Skeletal muscle tissue (tissue), 4 donors: ENCODE results near the gene PLAAT2. TPM values are rescaled to one million over a fixed set of nuclear protein-coding genes. Genes with fewer than 3 reads are reported as not detected.

Experiments used
- H3K27ac ChIP-seq: one replicate; pipeline ENCODE4 v1.7.0; 2013; ENCODE audit warnings: mild to moderate bottlenecking, low read depth, low read length, inconsistent platforms
- H3K27me3 ChIP-seq, 3 donors: one replicate each; pipeline ENCODE4 v1.7.0; 2013; ENCODE audit warnings: low read length in 3 of 3; ENCODE audit not compliant: control insufficient read depth in 3 of 3, insufficient read depth in 3 of 3
- H3K36me3 ChIP-seq, 3 donors: one replicate each; pipeline ENCODE4 v1.7.0; 2013; ENCODE audit warnings: low read length in 3 of 3; ENCODE audit not compliant: control insufficient read depth in 3 of 3, insufficient read depth in 3 of 3
- H3K4me1 ChIP-seq, 3 donors: one replicate each; pipeline ENCODE4 v1.7.0; 2013; ENCODE audit warnings: low read length in 3 of 3, mild to moderate bottlenecking in 3 of 3; ENCODE audit not compliant: control insufficient read depth in 3 of 3, insufficient read depth in 3 of 3
- H3K4me3 ChIP-seq, 3 donors: one replicate each; pipeline ENCODE4 v1.7.0; 2013; ENCODE audit warnings: low read length in 3 of 3
- H3K9ac ChIP-seq, 3 donors: one replicate each; pipeline ENCODE4 v1.7.0; 2013; ENCODE audit warnings: low read length in 3 of 3, mild to moderate bottlenecking in 3 of 3, moderate library complexity in 2 of 3, low read depth in 1 of 3
- H3K9me3 ChIP-seq, 3 donors: one replicate each; pipeline ENCODE4 v1.7.0; 2013; ENCODE audit warnings: low read length in 3 of 3; ENCODE audit not compliant: control insufficient read depth in 3 of 3
- total RNA-seq: library from RNA; depleted of rRNA; stranded (reverse); fragments of >200 nt; gene quantifications from one replicate; pipeline ENCODE4 v1.2.3, GENCODE V29; 2014
- donor health status: Osteomylitis.

PLAAT2 gene
- total RNA-seq, 1 donor from 2014 or later: not detected

DNA sequence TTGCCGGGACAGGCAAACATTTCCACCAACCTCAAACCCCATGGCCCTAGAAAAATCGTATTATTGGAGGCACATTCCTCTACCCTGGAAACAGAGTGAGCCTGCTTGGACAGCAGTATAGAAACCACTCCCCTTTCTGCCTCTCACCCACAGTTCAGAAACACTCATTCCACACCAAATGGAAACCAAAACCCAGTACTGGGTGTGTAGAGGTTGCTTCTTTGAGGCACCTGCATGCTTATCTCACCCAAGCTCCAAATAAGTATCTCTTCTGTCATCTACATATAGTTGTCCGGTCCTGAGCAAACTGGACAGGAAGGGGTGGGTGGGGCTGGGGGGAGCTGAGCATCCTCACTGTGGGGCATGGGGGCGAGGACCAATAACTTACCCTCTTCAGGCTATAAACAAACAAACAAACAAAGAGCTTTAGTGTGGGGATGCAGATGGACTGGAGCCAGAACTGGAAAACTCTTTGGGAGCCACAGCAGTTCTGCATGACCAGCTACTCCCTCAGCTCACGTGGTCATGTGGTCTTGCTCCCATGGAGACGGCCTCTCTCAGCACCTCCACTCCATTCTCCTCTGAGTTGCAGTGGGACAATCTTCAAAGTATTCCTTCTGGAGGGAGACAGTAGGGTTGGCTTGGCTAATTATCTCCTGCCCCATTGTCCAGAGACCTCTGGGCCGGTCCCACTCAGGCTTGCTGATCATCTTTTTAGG, 1.0 kb upstream of the PLAAT2 start:
- no peak overlapping the region for H3K4me3 ChIP-seq
- no peaks in the 10 kb centered on the region for H3K36me3 ChIP-seq
- H3K9ac ChIP-seq: no peak overlapping the region
- no peak overlapping the region for H3K27ac ChIP-seq
- no peaks in the 10 kb centered on the region for H3K27me3 ChIP-seq
- peaks cover 7 to 13% (median 9%) of the 10 kb centered on the region in 3 donors for H3K4me1 ChIP-seq
- H3K9me3 ChIP-seq: no peaks in the 10 kb centered on the region

DNA sequence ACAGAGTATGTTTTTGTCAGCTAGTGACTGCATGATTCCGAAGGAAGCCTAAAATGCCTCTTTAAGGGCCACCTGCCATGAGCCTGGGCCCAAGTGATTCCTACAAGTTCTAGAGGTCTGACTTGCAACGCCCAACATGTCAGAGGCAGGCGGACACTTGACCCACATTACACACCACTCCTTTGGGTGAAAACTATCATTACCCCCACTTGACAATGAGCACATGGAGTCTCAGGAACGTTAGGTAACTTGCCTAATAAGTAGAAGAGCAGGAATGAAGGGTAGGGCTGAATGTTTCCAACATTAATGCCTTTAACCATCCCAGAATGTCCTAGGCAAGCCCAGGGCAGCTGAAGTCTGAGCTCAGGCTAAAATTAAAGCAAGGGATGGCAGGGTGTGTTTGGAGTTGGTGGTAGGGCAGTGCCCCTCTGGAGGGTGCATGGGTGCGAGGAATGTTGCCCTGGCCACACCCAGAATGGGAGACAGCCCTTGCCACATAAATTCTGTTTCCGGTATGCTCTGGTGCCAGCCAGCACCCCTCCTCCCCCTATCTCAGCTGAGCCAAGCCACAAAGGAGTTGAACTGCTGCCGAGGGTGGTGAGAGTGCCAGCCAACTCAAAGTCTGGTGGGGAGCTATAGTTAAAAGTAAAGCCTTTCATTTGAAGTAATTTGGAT, 2.5 kb downstream of the PLAAT2 start:
- Histone ChIP-seq H3K36me3 (no peaks in the 10 kb centered on the region), H3K9me3 (no peaks in the 10 kb centered on the region), H3K4me1 (peaks cover 0 to 4% (median 0%) of the 10 kb centered on the region in 3 donors), H3K27me3 (no peaks in the 10 kb centered on the region), H3K27ac (no peak overlapping the region), H3K4me3 (no peak overlapping the region), H3K9ac (no peak overlapping the region)

DNA sequence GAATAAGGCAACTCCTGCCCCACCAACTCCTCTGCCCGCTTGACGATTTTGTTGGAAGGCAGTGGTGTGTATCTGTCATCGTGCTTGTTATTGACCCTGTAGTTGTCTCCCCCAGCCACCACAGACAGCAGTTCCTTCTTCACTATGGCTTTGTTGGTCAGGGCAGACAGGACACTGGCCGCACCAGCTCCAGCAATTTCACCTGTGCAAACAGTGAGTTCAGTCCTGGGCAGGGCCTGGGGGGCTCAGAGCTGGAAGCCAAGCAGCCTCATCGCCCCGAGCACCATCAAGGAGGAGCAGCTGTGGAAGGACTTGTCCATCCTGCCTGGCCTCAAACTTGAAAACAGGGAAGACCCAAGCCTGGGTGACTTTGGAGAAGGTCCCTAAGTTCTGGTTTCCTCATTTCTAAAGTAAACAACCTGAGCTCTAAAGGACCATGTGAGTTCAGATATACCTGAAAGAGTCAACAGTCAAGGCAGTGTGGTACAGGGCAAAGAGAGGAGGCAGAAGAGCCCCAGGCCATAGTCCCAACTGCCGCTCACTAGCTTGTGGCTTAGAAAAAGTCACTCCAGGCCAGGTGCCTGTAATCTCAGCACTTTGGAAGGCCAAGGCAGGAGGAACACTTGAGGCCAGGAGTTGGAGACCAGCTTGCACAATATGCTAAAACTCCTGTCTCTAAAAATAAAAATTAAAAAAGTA, 4.6 kb downstream of the PLAAT2 start:
- Histone ChIP-seq H3K27ac (no peak overlapping the region), H3K4me3 (no peak overlapping the region), H3K36me3 (no peaks in the 10 kb centered on the region), H3K9me3 (no peaks in the 10 kb centered on the region), H3K9ac (no peak overlapping the region), H3K27me3 (no peaks in the 10 kb centered on the region), H3K4me1 (peaks cover 0 to 4% (median under 1%) of the 10 kb centered on the region in 3 donors)

DNA sequence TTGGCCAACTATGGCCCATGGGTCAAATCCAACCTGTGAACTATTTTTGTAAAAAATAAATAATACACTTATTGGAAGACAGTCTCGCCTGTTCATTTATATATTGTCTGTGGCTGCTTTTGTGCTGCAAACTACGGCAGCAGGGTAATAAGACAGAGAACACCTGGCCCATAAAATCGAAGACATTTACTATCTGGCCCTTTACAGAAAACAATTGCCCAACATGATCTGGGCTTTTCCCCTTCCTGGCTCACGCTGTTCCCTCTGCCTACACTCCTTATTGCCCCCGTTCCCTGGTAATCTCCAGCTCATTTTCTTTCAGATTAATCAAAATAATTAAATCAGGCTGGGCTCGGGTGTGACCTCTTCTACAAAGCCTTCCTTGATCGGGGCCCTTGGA, 5.6 kb downstream of the PLAAT2 start:
- Histone ChIP-seq H3K27me3 (no peaks in the 10 kb centered on the region), H3K27ac (no peak overlapping the region), H3K4me3 (no peak overlapping the region), H3K9ac (no peak overlapping the region), H3K9me3 (no peaks in the 10 kb centered on the region), H3K36me3 (no peaks in the 10 kb centered on the region), H3K4me1 (peaks cover 0 to 4% (median 3%) of the 10 kb centered on the region in 3 donors)

DNA sequence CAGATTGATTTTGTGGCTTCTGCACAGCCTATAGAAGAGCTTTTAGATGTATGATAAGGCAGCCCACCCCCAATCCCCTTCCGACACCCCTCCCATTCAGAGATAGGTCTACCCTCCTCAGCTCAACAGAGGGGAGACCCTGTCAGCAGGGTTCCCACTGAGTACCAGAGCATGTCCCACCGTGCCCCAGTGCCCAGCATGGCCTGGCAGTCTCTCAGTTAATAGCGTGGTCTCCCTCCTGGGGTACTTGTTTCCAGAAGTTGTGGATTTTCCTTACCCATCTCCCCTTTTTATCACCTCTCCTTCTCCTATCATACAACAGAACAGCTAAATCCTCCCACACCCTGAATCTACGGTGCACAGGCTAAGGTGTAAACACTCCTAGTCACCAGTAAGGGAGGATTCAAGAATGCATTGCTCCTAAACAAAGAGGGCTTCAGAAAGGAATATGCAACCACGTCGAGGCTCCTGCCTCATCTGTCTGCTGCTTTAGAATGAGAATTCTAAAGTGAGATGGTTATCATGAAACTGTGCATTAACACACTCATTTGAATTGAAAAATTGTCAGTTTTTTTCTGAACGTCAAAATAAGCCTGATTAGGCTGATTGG, 6.7 kb downstream of the PLAAT2 start:
- peaks cover 4 to 10% (median 7%) of the 10 kb centered on the region in 3 donors for H3K4me1 ChIP-seq
- H3K27ac ChIP-seq: no peak overlapping the region
- H3K36me3 ChIP-seq: no peaks in the 10 kb centered on the region
- H3K27me3 ChIP-seq: no peaks in the 10 kb centered on the region
- H3K9me3 ChIP-seq: no peaks in the 10 kb centered on the region
- no peak overlapping the region for H3K4me3 ChIP-seq
- H3K9ac ChIP-seq: no peak overlapping the region

GRCh38 chr11:63554877-63555223, 8.3 kb downstream of the PLAAT2 start:
- no peak overlapping the region for H3K27ac ChIP-seq
- no peaks in the 10 kb centered on the region for H3K9me3 ChIP-seq
- H3K4me3 ChIP-seq: no peak overlapping the region
- no peaks in the 10 kb centered on the region for H3K27me3 ChIP-seq
- H3K4me1 ChIP-seq: peaks cover 6 to 7% (median 7%) of the 10 kb centered on the region in 3 donors
- H3K9ac ChIP-seq: no peak overlapping the region
- H3K36me3 ChIP-seq: no peaks in the 10 kb centered on the region

DNA sequence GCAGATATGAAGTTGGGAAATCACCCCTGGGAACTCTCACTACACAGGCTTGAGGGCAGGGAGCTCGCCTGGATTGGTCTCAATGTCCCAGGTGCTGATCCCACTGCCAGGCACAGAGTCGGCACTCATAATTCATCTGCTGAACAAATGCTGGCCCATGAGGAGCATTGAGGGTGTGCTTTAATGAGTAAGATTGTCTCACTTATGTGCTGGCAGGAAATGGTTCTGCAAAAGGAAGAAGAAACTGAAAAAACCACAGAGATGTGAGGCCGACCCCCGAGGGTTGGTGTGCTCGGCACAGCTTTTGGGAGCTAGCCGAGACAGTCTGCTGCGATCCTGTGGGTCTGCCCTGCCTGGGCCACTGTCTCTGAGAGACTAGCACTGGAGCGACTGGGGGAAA, 9.4 kb downstream of the PLAAT2 start:
- H3K27ac ChIP-seq: no peak overlapping the region
- H3K9me3 ChIP-seq: no peaks in the 10 kb centered on the region
- no peak overlapping the region for H3K9ac ChIP-seq
- no peak overlapping the region for H3K4me3 ChIP-seq
- no peaks in the 10 kb centered on the region for H3K36me3 ChIP-seq
- peaks cover 6 to 7% (median 7%) of the 10 kb centered on the region in 3 donors for H3K4me1 ChIP-seq
- H3K27me3 ChIP-seq: no peaks in the 10 kb centered on the region

GRCh38 chr11:63552921-63553320, 10.3 kb downstream of the PLAAT2 start:
- no peaks in the 10 kb centered on the region for H3K36me3 ChIP-seq
- no peak overlapping the region for H3K4me3 ChIP-seq
- H3K27ac ChIP-seq: no peak overlapping the region
- H3K4me1 ChIP-seq: peaks cover 6 to 7% (median 7%) of the 10 kb centered on the region in 3 donors
- H3K27me3 ChIP-seq: no peaks in the 10 kb centered on the region
- H3K9ac ChIP-seq: no peak overlapping the region
- no peaks in the 10 kb centered on the region for H3K9me3 ChIP-seq

DNA sequence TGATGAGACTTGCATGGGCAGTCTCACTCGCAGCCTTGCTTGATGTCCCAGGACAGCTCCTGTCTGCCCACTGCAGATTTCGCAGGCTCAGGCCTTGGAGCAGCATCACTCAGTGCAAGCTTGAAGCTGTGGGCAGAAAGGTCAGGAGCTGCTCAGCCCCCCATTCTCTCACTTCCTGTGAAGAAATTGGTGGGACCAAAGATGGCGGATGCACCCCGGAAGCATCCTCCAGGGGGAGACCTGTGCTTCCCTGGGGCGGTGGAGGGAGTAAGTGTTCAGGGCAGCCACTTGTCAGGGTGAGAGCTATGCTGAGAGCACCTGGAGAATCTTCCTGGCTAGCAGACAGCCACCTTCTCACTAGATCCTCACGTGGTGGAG, 11.3 kb downstream of the PLAAT2 start:
- Histone ChIP-seq H3K9ac (peak overlapping the region in 1 of 3 donors; percentile 32), H3K27ac (no peak overlapping the region), H3K36me3 (no peaks in the 10 kb centered on the region), H3K9me3 (no peaks in the 10 kb centered on the region), H3K4me3 (peak overlapping the region in 2 of 3 donors; percentile 29 to 48), H3K27me3 (no peaks in the 10 kb centered on the region), H3K4me1 (peaks cover 6 to 7% (median 7%) of the 10 kb centered on the region in 3 donors)
